A673 (cell line): Measurements from ENCODE around the gene CCDC174. TPM values are rescaled to one million over a fixed set of nuclear protein-coding genes. Genes with fewer than 3 reads are reported as not detected.

ENCODE experiments used
- BruUV-seq: library from RNA; stranded (reverse); fragments of 400-500 nt; replicated peaks from 2 replicates; lab custom pipeline; 2021; lab: Mats Ljungman, UMichigan
- CTCF ChIA-PET: fragments of 300-600 bp; sonication (Branson Sonifier 250); formaldehyde crosslinking; loops from one replicate; lab custom pipeline; 2022; ENCODE audit warnings: antibody characterized with exemption; lab: Charles Lee
- POLR2A ChIA-PET: fragments of 300-600 bp; sonication (Branson Sonifier 250); formaldehyde crosslinking; loops from one replicate; lab custom pipeline; 2022; ENCODE audit warnings: antibody characterized with exemption; ENCODE audit not compliant: low non-redundant PET; lab: Charles Lee
- DNase-seq: peaks from one replicate; pipeline ENCODE4 v3.0.0-alpha.2; 2015; ENCODE audit warnings: low spot score
- H3K27ac ChIP-seq: fragments of 200-600 bp; sonication (generic); 2 replicates; pipeline ENCODE4 v1.5.1; 2016; ENCODE audit warnings: mixed run types, low read depth, mild to moderate bottlenecking, mixed read lengths, antibody characterized with exemption, low read length; ENCODE audit not compliant: poor library complexity, severe bottlenecking
- H3K27me3 ChIP-seq: fragments of 200-600 bp; sonication (generic); replicated peaks from 2 replicates; pipeline ENCODE4 v1.6.1; 2017; ENCODE audit warnings: mixed run types, low read depth, mild to moderate bottlenecking, mixed read lengths, antibody characterized with exemption, low read length; ENCODE audit not compliant: insufficient read depth, poor library complexity
- H3K36me3 ChIP-seq: fragments of 200-600 bp; sonication (generic); 2 replicates; pipeline ENCODE4 v1.6.1; 2016; ENCODE audit warnings: mixed run types, mild to moderate bottlenecking, mixed read lengths, antibody characterized with exemption, low read length; ENCODE audit not compliant: insufficient read depth, poor library complexity, severe bottlenecking
- H3K4me1 ChIP-seq: fragments of 200-600 bp; sonication (generic); 2 replicates; pipeline ENCODE4 v1.6.1; 2017; ENCODE audit warnings: mixed run types, mild to moderate bottlenecking, mixed read lengths, antibody characterized with exemption, low read length; ENCODE audit not compliant: insufficient read depth, poor library complexity, severe bottlenecking
- H3K4me3 ChIP-seq: fragments of 200-600 bp; sonication (generic); 2 replicates; pipeline ENCODE4 v1.5.1; 2016; ENCODE audit warnings: low read depth, mixed run types, mild to moderate bottlenecking, mixed read lengths, low read length; ENCODE audit not compliant: poor library complexity, severe bottlenecking
- H3K9me3 ChIP-seq: fragments of 200-600 bp; sonication (generic); 2 replicates; pipeline ENCODE4 v1.6.1; 2016; ENCODE audit warnings: mixed run types, low read depth, mild to moderate bottlenecking, mixed read lengths, antibody characterized with exemption, low read length; ENCODE audit not compliant: poor library complexity, severe bottlenecking
- CTCF ChIP-seq: fragments of 300-800, 200-600 bp; sonication (generic); conservative IDR thresholded peaks from 2 replicates; pipeline ENCODE4 v1.5.1; 2017; ENCODE audit warnings: low read depth, mild to moderate bottlenecking, antibody characterized with exemption, low read length, moderate library complexity, mixed read lengths
- EZH2 ChIP-seq: fragments of 200-600 bp; sonication (generic); IDR thresholded peaks from 2 replicates; pipeline ENCODE4 v1.6.1; 2017; ENCODE audit warnings: borderline replicate concordance, low read depth, mild to moderate bottlenecking, mixed read lengths, antibody characterized with exemption, low read length; ENCODE audit not compliant: poor library complexity, severe bottlenecking
- intact Hi-C: fragments of 100-400 bp; cut with micrococcal nuclease; formaldehyde crosslinking; loops from one replicate; pipeline ENCODE4 v1.10.0; 2022; ENCODE audit not compliant: unreplicated experiment
- total RNA-seq: library from RNA; stranded (reverse); gene quantifications from 2 replicates; pipeline ENCODE4 v1.2.3, GENCODE V29; 2021

Gene CCDC174
- total RNA-seq, 1 experiment from 2014 or later = 19.8 TPM

GRCh38 chr3:14627815-14628214 is 23.7 kb upstream of the CCDC174 start:
- ChIA-PET CTCF (no interaction called here), POLR2A (no interaction called here)
- no peaks in the 10 kb centered on the region for H3K9me3 ChIP-seq
- intact Hi-C loops = no loop called here
- H3K36me3 ChIP-seq = no peaks in the 10 kb centered on the region
- BruUV-seq = no TSS peak
- no peak for DNase-seq
- no peak for TF ChIP-seq CTCF
- no peak for TF ChIP-seq EZH2
- H3K27ac ChIP-seq = no peak overlapping the region
- no peaks in the 10 kb centered on the region for H3K4me1 ChIP-seq
- H3K4me3 ChIP-seq = no peak overlapping the region
- no peaks in the 10 kb centered on the region for H3K27me3 ChIP-seq

GRCh38 chr3:14628406-14628805 is 23.2 kb upstream of the CCDC174 start:
- no peaks in the 10 kb centered on the region for H3K27me3 ChIP-seq
- no peaks in the 10 kb centered on the region for H3K9me3 ChIP-seq
- H3K27ac ChIP-seq = no peak overlapping the region
- no peak for DNase-seq
- no peaks in the 10 kb centered on the region for H3K4me1 ChIP-seq
- ChIA-PET POLR2A (no interaction called here), CTCF (no interaction called here)
- intact Hi-C loops = no loop called here
- H3K36me3 ChIP-seq = no peaks in the 10 kb centered on the region
- no TSS peak for BruUV-seq
- no peak overlapping the region for H3K4me3 ChIP-seq
- TF ChIP-seq CTCF (no peak), EZH2 (no peak)

- ChIA-PET CTCF (interaction anchor here (0.6 to 1.2 kb wide), 2 partner anchors 150 to 291 kb away, joined by 3 read pairs; no protein-coding TSS in a partner anchor), POLR2A (no interaction called here)
- Histone ChIP-seq H3K4me1 (no peaks in the 10 kb centered on the region), H3K27me3 (peaks cover 6% of the 10 kb centered on the region), H3K36me3 (no peaks in the 10 kb centered on the region), H3K4me3 (no peak overlapping the region), H3K27ac (no peak overlapping the region), H3K9me3 (no peaks in the 10 kb centered on the region)
- BruUV-seq = no TSS peak
- TF ChIP-seq CTCF = no peak
- no peak for TF ChIP-seq EZH2
- intact Hi-C loops = loop anchor here (5.0 kb wide), 1 partner anchor 152 kb away; no protein-coding TSS in a partner anchor
- DNase-seq = no peak
Observed at GRCh38 chr3:14630404-14631100, 21.0 kb upstream of the CCDC174 start.
